NCI-H1417 treated with DMSO at 0.1 percent for 48 hours (cell line): ENCODE results near the gene STC2.

Source experiments
- DNase-seq: peaks from one replicate; lab custom pipeline; 2025; lab: John Stamatoyannopoulos, UW

The STC2 gene

DNA sequence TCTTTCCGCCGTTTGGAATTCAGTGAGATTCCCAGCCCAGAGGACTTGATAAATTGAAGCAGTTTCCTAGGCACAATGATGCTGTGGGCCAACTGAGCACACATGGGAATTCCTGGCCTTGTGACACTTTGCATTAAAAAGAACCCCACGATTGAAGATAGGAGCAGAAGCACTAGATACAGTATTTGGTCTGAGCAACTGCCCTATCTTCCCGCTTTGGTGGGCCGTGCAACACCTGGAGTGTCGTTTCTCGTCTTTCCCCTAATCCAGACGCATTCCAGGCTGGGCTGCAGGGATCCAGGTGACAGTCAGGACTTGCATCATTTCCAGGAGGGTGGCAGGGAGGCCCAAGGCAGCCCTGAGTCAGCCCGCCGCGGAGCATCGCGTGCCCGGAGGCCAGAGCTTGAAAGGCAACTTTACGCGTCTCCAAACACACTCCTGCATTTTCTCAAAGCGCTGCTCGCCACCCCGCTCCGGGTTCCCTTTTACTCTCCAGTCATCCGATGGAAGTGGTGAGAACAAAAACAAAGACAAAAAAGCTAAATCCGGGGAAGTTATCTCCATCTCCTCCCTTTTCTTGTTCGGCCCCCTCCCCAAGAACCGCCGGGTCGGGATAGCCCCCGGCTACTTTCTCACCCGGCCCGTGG, 753 bp upstream of the STC2 start:
- DNase-seq: no peak

DNA sequence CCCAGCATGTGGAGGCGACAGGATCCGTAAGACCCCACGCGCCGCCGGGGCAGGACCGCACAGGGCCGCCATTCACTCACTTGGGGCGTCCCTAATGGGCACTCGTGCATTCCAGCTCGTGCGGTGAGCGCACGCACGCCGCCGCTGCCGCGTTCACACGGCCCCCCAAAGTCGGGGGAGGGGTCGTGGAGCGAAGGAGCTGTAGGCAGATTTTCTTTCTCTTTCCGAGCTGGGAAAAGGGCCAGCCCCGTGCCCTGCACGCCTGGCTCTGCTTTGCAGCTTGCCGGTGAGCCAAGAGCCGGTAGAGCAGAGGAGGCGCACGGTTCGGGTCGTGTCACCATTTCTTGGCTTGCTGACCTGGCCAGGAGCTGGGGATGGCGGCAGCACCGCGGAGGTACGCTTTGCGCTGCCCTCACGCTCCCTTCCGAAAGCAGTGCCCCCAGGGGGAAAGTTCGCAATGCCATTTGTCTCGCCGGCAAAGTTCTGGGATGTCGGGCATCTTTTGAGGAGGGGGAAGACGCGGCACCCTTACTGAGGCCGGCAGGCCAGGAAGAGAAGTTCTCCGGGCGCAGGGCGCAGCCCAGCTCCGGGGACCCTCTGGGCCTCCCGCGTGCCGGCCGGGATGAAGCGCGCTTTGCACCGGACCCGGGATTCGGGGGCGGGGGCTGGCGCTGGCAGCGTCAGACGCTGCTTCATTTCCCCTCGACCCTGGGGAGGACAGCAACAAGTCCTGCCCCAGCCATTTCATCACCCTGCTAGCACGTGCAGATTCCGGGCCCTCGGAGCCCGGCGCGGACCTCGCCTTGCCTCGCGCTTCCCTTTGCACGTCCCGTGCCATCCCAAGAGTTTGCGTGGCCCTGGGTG, 898 bp downstream of the STC2 start:
- no peak for DNase-seq

GRCh38 chr5:173326501-173326960, 1.7 kb downstream of the STC2 start:
- no peak for DNase-seq

- DNase-seq: no peak
These were observed 3.0 kb downstream of the STC2 start for GRCh38 chr5:173325091-173325698.

GRCh38 chr5:173324115-173325001, 3.9 kb downstream of the STC2 start:
- DNase-seq: no peak

GRCh38 chr5:173323799-173324114, 4.5 kb downstream of the STC2 start:
- DNase-seq: no peak

- no peak for DNase-seq
These were observed 5.0 kb downstream of the STC2 start for GRCh38 chr5:173323106-173323798.

GRCh38 chr5:173321886-173322285, 6.3 kb downstream of the STC2 start:
- DNase-seq: no peak

DNA sequence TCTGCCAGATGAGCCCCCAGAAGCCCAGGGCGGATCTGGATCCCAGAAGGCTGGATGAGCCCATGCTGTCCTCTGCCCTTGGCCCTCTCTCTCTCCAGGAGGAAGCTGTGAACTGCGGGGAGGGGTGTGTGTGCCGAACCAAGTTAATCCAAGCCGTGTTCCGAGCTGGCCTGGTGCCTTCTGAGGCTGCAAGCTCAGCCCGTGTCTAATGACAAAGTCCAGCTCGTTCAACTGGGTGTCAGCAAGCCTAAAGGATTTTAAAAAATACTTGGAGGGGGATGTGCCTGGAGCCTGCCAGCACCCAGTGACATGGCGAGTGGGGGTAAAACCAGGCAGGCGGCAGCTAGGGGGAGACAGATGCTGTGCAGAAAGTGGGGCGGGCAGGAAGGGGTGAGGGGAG, 8.0 kb downstream of the STC2 start:
- DNase-seq: no peak

DNA sequence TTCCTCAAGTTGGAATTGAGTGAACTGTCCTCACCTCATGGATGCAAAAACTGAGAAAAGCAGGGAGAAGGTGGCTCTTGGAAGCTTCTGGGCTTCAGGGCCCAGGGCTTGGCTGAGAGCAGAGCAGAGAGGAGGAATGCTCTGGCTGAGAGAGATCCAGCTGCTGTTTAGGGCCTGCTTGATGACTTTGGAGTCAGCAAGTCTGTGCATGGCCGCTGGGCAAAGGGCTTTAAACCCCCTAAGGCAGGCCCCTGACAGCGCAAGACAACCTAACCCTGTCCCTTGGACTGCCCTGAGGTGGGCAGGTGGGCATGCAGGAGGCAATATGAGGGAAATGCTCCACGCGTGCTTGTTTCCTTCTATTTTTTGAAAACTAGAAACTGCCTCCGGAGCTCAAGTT, 8.6 kb downstream of the STC2 start:
- DNase-seq: no peak

GRCh38 chr5:173318881-173319620, 9.2 kb downstream of the STC2 start:
- no peak for DNase-seq

- DNase-seq: no peak
These were observed 9.9 kb downstream of the STC2 start for GRCh38 chr5:173318330-173318729.

- DNase-seq: no peak
These were observed 10.4 kb downstream of the STC2 start for GRCh38 chr5:173317852-173318251.

DNA sequence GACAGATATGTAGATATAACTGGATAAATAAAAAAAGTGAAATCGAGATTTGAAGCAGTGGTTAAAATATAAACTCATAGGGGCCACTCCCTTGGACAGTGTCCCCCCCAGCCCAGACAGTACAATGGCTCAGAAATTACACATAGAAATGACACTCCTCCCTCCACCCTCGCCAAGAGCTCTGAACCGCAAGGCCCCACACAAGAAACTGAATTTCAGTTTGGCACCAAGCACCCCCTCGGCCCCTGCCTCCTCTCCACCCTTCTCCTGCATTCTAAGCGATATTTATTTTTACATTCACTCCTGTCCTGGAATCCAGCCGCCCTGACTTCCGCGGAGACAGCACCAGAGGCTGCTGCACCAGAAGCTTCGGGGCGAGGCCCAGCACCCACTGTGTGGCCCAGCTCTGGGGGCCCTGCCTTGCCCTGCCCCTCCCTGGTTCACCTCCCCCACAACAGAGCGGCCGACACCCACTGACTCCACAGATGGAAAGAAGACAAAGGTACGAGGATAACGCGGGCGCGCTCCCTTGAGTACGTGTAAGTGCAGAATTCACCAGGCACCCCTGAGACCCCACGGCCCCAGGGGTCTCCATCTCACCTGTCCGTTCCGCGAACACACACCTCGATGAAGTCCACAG, 11.0 kb downstream of the STC2 start:
- DNase-seq: no peak

DNA sequence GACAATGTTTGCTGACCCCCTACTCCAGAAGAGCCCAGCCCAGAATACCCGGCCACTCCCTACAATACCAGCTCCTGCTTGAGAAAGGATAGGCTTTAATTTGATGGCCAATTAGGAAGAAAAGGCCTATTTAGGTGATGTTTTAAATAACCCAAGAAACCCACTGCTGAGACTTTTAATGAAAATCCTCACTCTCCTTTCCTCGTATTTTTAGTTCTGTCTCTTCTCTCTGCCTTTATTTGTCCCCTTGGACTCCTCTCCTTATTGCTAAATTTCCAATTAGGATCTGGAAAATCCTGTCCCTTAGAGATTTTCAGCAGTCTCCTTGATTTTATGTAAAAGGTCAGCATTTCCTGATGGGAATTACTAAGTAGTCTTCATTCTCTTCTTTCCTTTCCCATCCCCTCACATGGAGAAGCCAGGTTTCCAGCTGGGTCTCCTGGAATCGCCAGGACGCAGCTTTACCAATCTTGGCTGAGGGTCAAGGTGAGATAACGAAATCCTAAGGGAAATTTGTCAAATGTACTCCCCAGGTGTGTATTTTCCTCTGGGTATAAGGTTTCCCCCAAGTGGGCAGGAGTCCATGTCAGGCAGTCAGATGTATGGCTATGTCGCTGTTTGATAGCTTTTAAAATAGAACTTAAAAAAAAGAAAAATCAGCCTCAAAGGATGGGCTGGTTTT, 11.7 kb downstream of the STC2 start:
- DNase-seq: no peak

DNA sequence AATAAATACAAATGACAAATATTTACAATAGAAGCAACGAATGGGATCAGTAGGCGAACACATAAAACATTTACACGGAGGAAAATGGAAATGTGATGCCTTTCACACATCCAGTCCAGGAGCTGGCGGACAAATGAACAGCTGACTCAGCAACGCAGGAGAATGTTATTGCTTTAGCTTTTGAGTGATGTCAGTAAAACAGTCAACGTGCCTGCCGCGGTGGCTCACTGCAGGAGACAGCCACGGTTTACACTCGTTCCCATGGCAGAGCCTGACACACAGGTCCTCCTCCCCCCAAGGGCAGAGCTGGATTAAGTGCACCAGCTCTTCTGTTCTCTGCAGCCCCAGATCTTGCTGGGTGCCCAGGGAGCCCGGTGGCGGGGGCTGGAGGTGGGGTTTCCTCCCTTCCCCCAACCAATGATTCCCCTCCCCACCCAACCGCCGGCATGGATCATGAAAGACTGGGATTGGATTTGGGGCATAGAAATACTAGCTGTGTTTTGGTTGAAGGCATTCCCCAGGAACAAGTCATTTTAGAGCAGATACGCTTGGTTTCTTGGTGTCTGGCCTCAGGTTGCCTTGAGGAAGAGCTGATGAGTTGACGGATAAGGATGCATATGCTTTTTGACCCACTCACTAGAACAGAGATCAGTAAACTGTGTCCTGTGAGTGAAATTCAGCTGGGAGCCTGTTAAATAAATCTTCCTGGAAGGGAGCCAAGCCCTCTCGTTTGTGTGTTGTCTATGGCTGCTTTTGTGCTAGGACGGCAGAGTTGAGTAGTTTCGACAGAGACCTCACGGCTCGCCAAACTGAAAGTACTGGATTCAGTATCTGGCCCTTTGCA, 12.5 kb downstream of the STC2 start:
- DNase-seq: no peak

- DNase-seq: no peak
These were observed 13.9 kb downstream of the STC2 start for GRCh38 chr5:173314166-173314952.

- no peak for DNase-seq
These were observed 14.8 kb downstream of the STC2 start for GRCh38 chr5:173313351-173313801.
